Calu3 (cell line): ENCODE measurements around the gene PDE5A. TPM values are rescaled to one million over a fixed set of nuclear protein-coding genes. Genes with fewer than 3 reads are reported as not detected.

Experiments
- BruUV-seq: library from RNA; stranded (reverse); fragments of 400-500 nt; replicated peaks from 2 replicates; lab custom pipeline; 2021; lab: Mats Ljungman, UMichigan
- CTCF ChIA-PET: fragments of 300-600 bp; sonication (Branson Sonifier 250); formaldehyde crosslinking; loops from one replicate; lab custom pipeline; 2022; ENCODE audit warnings: antibody characterized with exemption; lab: Charles Lee
- DNase-seq: peaks from one replicate; pipeline ENCODE4 v3.0.0; 2022
- H3K27ac Mint-ChIP-seq: one replicate; pipeline ENCODE4 v1.8.0; 2022; ENCODE audit warnings: mixed read lengths; ENCODE audit not compliant: unreplicated experiment
- H3K27me3 Mint-ChIP-seq: one replicate; pipeline ENCODE4 v1.8.0; 2022; ENCODE audit warnings: mixed read lengths; ENCODE audit not compliant: unreplicated experiment
- H3K36me3 Mint-ChIP-seq: one replicate; pipeline ENCODE4 v1.8.0; 2022; ENCODE audit warnings: mild to moderate bottlenecking, moderate library complexity, mixed read lengths; ENCODE audit not compliant: insufficient read depth, unreplicated experiment
- H3K4me1 Mint-ChIP-seq: one replicate; pipeline ENCODE4 v1.8.0; 2022; ENCODE audit warnings: mild to moderate bottlenecking, low read depth, mixed read lengths; ENCODE audit not compliant: unreplicated experiment
- H3K4me3 Mint-ChIP-seq: one replicate; pipeline ENCODE4 v1.8.0; 2022; ENCODE audit warnings: mild to moderate bottlenecking, low read depth, moderate library complexity, mixed read lengths; ENCODE audit not compliant: unreplicated experiment
- H3K9me3 Mint-ChIP-seq: one replicate; pipeline ENCODE4 v1.8.0; 2022; ENCODE audit warnings: low read depth, mixed read lengths; ENCODE audit not compliant: unreplicated experiment
- intact Hi-C: fragments of 100-400 bp; cut with micrococcal nuclease; formaldehyde crosslinking; loops from one replicate; pipeline ENCODE4 v1.10.0; 2022; ENCODE audit not compliant: unreplicated experiment
- total RNA-seq: library from RNA; stranded (reverse); gene quantifications from 2 replicates; pipeline ENCODE4 v1.2.3, GENCODE V29; 2022
- TF ChIP-seq, protein P1 (sequence below): fragments of 200-600 bp; IDR thresholded peaks from one replicate; pipeline ENCODE4 v1.8.0; 2022; ENCODE audit warnings: antibody characterized with exemption; ENCODE audit not compliant: unreplicated experiment

Gene PDE5A
- total RNA-seq, 1 experiment from 2014 or later: 41.9 TPM

DNA sequence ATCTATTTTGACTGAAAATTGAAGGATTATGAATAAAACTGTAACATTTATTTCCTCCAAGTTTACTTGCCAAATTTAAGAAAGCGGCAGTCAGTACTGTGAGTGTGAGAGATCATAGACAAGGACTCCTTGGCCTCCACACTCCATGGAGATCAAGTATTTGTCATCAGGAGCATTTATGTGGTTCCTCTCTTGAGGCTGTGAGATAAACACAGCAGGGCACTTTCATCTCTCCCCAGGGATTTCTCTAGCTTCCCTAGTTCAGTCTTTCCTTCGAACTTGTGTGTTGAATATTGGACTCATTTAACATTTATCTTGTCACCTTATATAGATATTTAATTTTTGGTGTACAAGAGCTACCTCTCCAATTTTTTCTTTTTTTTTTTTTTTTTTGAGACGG lies 40.8 kb downstream of the PDE5A start:
- Mint-ChIP-seq H3K9me3 (no peaks in the 10 kb centered on the region), H3K36me3 (peaks cover 17% of the 10 kb centered on the region), H3K4me3 (no peak overlapping the region), H3K27me3 (no peaks in the 10 kb centered on the region), H3K27ac (no peak overlapping the region), H3K4me1 (no peaks in the 10 kb centered on the region)
- DNase-seq: no peak
- CTCF ChIA-PET: no interaction called here
- intact Hi-C loops: no loop called here
- BruUV-seq: no TSS peak
- TF ChIP-seq, protein P1, sequence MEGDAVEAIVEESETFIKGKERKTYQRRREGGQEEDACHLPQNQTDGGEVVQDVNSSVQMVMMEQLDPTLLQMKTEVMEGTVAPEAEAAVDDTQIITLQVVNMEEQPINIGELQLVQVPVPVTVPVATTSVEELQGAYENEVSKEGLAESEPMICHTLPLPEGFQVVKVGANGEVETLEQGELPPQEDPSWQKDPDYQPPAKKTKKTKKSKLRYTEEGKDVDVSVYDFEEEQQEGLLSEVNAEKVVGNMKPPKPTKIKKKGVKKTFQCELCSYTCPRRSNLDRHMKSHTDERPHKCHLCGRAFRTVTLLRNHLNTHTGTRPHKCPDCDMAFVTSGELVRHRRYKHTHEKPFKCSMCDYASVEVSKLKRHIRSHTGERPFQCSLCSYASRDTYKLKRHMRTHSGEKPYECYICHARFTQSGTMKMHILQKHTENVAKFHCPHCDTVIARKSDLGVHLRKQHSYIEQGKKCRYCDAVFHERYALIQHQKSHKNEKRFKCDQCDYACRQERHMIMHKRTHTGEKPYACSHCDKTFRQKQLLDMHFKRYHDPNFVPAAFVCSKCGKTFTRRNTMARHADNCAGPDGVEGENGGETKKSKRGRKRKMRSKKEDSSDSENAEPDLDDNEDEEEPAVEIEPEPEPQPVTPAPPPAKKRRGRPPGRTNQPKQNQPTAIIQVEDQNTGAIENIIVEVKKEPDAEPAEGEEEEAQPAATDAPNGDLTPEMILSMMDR: no peak

DNA sequence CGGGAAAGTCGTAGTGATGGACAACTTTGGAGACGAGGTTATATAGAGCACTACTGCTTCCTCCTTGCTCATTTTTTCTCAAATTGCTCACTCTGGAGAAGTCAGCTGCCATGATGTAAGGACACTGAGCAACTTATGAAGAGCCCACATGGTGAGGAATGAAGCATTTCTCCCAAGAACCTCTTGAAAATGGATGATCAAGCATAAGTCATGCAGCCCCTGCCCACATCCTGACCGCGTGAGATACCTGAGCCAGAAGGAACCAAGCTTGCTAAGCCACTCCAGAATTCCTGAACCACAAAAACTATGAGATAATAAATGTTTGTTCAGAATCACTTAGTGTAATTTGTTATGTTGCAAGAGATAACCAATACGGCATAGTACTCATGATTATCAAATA lies 42.8 kb downstream of the PDE5A start:
- H3K36me3 Mint-ChIP-seq: peaks cover 9% of the 10 kb centered on the region
- no peak overlapping the region for H3K27ac Mint-ChIP-seq
- CTCF ChIA-PET: no interaction called here
- H3K27me3 Mint-ChIP-seq: no peaks in the 10 kb centered on the region
- TF ChIP-seq, protein P1: no peak
- H3K4me1 Mint-ChIP-seq: no peaks in the 10 kb centered on the region
- intact Hi-C loops: no loop called here
- BruUV-seq: no TSS peak
- no peak for DNase-seq
- no peaks in the 10 kb centered on the region for H3K9me3 Mint-ChIP-seq
- H3K4me3 Mint-ChIP-seq: no peak overlapping the region

DNA sequence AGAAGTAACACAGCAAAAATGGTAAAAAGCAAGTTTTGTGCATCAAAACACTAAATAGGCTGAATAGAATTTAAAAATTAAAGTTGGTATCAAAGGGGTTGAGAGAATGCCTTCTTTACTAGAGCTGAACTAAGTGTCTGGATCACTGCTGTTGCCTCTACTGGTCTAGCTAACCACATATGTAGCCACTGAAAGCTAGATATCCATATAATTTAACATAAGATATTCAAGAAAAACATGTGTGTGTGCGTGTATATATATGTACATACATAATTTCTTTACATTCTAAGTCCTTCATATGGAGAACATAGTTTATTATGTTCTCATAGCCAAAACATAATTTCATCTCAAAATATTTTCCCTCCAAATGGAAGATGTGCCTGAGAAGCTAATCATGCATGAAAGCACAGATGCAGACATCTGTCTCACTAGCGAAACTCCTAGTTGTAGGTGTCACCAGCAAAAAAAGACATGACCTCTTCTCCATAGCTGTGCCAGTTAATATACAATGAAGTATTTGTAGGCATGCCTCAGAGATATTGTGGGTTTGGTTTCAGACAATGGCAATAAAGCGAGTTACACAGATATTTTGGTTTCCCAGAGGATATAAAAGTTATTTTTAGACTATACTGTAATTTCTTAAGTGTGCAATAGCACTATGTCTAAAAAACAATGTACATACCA lies 47.3 kb downstream of the PDE5A start:
- Mint-ChIP-seq H3K27ac (no peak overlapping the region), H3K9me3 (no peaks in the 10 kb centered on the region), H3K36me3 (peaks cover 5% of the 10 kb centered on the region), H3K4me3 (no peak overlapping the region), H3K27me3 (no peaks in the 10 kb centered on the region), H3K4me1 (no peaks in the 10 kb centered on the region)
- TF ChIP-seq, protein P1: no peak
- intact Hi-C loops: no loop called here
- no peak for DNase-seq
- BruUV-seq: no TSS peak
- CTCF ChIA-PET: interaction anchor here (0.7 kb wide), 1 partner anchor 185 kb away, joined by 5 read pairs; no protein-coding TSS in a partner anchor

DNA sequence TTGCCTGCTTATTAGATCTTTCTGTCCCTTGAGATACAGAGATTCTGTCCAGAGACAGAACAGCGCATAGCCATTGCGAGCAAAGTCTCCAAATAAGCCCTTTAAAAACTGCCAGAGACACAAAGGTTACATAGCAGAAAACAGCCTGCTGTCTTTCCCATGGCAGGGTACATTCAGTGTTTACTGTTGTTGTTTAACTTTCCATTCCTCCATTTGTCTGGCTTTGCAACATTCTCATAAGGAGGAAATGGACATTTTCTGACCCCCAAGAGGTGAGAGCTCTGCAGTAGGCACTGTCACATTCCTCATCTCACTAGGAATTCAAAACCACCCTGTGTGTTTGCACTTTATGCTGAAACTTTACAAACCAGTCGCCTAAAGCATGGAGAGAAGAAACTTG lies 48.3 kb downstream of the PDE5A start:
- Mint-ChIP-seq H3K36me3 (peaks cover 5% of the 10 kb centered on the region), H3K4me1 (no peaks in the 10 kb centered on the region), H3K27me3 (no peaks in the 10 kb centered on the region), H3K4me3 (no peak overlapping the region), H3K9me3 (no peaks in the 10 kb centered on the region), H3K27ac (no peak overlapping the region)
- TF ChIP-seq, protein P1: no peak
- intact Hi-C loops: no loop called here
- CTCF ChIA-PET: no interaction called here
- no peak for DNase-seq
- no TSS peak for BruUV-seq
